Measurements from ENCODE around the gene MRPL39. TPM values are rescaled to one million over a fixed set of nuclear protein-coding genes. Genes with fewer than 3 reads are reported as not detected.

MRPL39 gene
- total and polyA plus RNA-seq, 11 donors = 37.6 to 93.6 (median 50.3) TPM

GRCh38 chr21:25562660-25563059 lies 44.6 kb downstream of the MRPL39 start:
- peak overlapping the region in 11 of 12 donors; percentile 35 to 78 (median 58) for H3K4me3 ChIP-seq
- DNase-seq (no peak), ATAC-seq (no peak)
- intact Hi-C loops (cut with DNase I) = loop anchor here in 4 of 10 donors (5.0 to 10.0 kb wide), 2 partner anchors 138 to 140 kb away; no protein-coding TSS in a partner anchor
- H3K27ac ChIP-seq = peak overlapping the region in 3 of 12 donors; percentile 43 to 78 (median 62)
- H3K9me3 ChIP-seq = no peaks in the 10 kb centered on the region
- peaks cover 0 to 21% (median 13%) of the 10 kb centered on the region in 9 donors for H3K36me3 ChIP-seq
- peaks cover 0 to 64% (median 7%) of the 10 kb centered on the region in 12 donors for H3K4me1 ChIP-seq
- WGBS, 4 donors = 75 to 87% (median 83%) methylated on average over 10 of the region's 10 CpGs
- H3K27me3 ChIP-seq = no peaks in the 10 kb centered on the region
- no peak for TF ChIP-seq POLR2A (IDR thresholded peaks at IDR 0.05)
- TF ChIP-seq CTCF (IDR thresholded peaks at IDR 0.05) = no peak

DNA sequence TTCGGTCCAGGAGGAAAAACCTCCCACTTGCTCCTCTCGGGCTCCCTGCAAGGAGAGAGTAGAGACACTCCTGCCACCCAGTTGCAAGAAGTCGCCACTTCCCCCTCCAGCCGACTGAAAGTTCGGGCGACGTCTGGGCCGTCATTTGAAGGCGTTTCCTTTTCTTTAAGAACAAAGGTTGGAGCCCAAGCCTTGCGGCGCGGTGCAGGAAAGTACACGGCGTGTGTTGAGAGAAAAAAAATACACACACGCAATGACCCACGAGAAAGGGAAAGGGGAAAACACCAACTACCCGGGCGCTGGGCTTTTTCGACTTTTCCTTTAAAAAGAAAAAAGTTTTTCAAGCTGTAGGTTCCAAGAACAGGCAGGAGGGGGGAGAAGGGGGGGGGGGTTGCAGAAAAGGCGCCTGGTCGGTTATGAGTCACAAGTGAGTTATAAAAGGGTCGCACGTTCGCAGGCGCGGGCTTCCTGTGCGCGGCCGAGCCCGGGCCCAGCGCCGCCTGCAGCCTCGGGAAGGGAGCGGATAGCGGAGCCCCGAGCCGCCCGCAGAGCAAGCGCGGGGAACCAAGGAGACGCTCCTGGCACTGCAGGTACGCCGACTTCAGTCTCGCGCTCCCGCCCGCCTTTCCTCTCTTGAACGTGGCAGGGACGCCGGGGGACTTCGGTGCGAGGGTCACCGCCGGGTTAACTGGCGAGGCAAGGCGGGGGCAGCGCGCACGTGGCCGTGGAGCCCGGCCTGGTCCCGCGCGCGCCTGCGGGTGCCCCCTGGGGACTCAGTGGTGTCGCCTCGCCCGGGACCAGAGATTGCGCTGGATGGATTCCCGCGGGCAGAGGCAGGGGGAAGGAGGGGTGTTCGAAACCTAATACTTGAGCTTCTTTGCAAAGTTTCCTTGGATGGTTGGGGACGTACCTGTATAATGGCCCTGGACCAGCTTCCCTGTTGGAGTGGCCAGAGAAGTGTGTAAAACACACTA lies 45.3 kb downstream of the MRPL39 start:
- Histone ChIP-seq H3K4me1 (peaks cover 0 to 57% (median 7%) of the 10 kb centered on the region in 12 donors), H3K4me3 (peak overlapping the region; percentile 30 to 78 (median 56)), H3K27me3 (no peaks in the 10 kb centered on the region), H3K27ac (peak overlapping the region in 6 of 12 donors; percentile 16 to 78 (median 46)), H3K9me3 (no peaks in the 10 kb centered on the region), H3K36me3 (peaks cover 0 to 17% (median 13%) of the 10 kb centered on the region in 9 donors)
- TF ChIP-seq CTCF (IDR thresholded peaks at IDR 0.05) (peak in 4 of 12 donors; percentile 15 to 38 (median 24)), POLR2A (IDR thresholded peaks at IDR 0.05) (no peak)
- ATAC-seq (peak in 3 of 4 donors; percentile 80 to 83 (median 83)), DNase-seq (peak; percentile 40 to 72 (median 47))
- 7 to 15% (median 11%) methylated on average over 50 to 74 of the region's 74 CpGs for WGBS, 4 donors
- intact Hi-C loops (cut with DNase I) = loop anchor here in 4 of 10 donors (5.0 to 10.0 kb wide), 2 partner anchors 137 to 140 kb away; no protein-coding TSS in a partner anchor

GRCh38 chr21:25560891-25561290 lies 46.4 kb downstream of the MRPL39 start:
- intact Hi-C loops (cut with DNase I) = loop anchor here in 4 of 10 donors (5.0 to 10.0 kb wide), 2 partner anchors 136 to 139 kb away; no protein-coding TSS in a partner anchor
- ATAC-seq = no peak

More at GRCh38 chr21:25560891-25561290, 46.4 kb downstream of the MRPL39 start:
- no peak for TF ChIP-seq CTCF (IDR thresholded peaks at IDR 0.05)
- TF ChIP-seq POLR2A (IDR thresholded peaks at IDR 0.05) = no peak
- peaks cover 0 to 56% (median 7%) of the 10 kb centered on the region in 12 donors for H3K4me1 ChIP-seq
- peaks cover 0 to 8% (median 6%) of the 10 kb centered on the region in 9 donors for H3K36me3 ChIP-seq
- no peak for DNase-seq
- H3K27ac ChIP-seq = peak overlapping the region in 1 of 12 donors; percentile 78
- H3K27me3 ChIP-seq = no peaks in the 10 kb centered on the region
- peak overlapping the region in 1 of 12 donors; percentile 78 for H3K4me3 ChIP-seq
- WGBS, 4 donors = 77 to 85% (median 82%) methylated on average over 3 of the region's 3 CpGs
- no peaks in the 10 kb centered on the region for H3K9me3 ChIP-seq
